ENCODE results near the gene ABCC10.

Gene ABCC10

GRCh38 chr6:43481075-43481474, 53.7 kb downstream of the ABCC10 start:
- no peak overlapping the region for H3K4me3 ChIP-seq (ENCODE audit: low read length)
- no peak for TF ChIP-seq ZNF274 (IDR thresholded peaks at IDR 0.05; ENCODE audit: low read depth, low read length)

- TF ChIP-seq ZNF274 (IDR thresholded peaks at IDR 0.05; ENCODE audit: low read depth, low read length) = no peak
- no peak overlapping the region for H3K4me3 ChIP-seq (ENCODE audit: low read length)
Observed at GRCh38 chr6:43481591-43482236, 54.4 kb downstream of the ABCC10 start.

- H3K4me3 ChIP-seq (ENCODE audit: low read length) = no peak overlapping the region
- no peak for TF ChIP-seq ZNF274 (IDR thresholded peaks at IDR 0.05; ENCODE audit: low read depth, low read length)
Observed at GRCh38 chr6:43488667-43489276, 61.4 kb downstream of the ABCC10 start.

GRCh38 chr6:43489277-43490072, 62.1 kb downstream of the ABCC10 start:
- H3K4me3 ChIP-seq (ENCODE audit: low read length) = no peak overlapping the region
- TF ChIP-seq ZNF274 (IDR thresholded peaks at IDR 0.05; ENCODE audit: low read depth, low read length) = no peak

GRCh38 chr6:43490523-43490939, 63.2 kb downstream of the ABCC10 start:
- no peak for TF ChIP-seq ZNF274 (IDR thresholded peaks at IDR 0.05; ENCODE audit: low read depth, low read length)
- no peak overlapping the region for H3K4me3 ChIP-seq (ENCODE audit: low read length)

- TF ChIP-seq ZNF274 (IDR thresholded peaks at IDR 0.05; ENCODE audit: low read depth, low read length) = no peak
- no peak overlapping the region for H3K4me3 ChIP-seq (ENCODE audit: low read length)
Observed at GRCh38 chr6:43491750-43492661, 64.7 kb downstream of the ABCC10 start.

GRCh38 chr6:43492673-43493072, 65.3 kb downstream of the ABCC10 start:
- no peak overlapping the region for H3K4me3 ChIP-seq (ENCODE audit: low read length)
- no peak for TF ChIP-seq ZNF274 (IDR thresholded peaks at IDR 0.05; ENCODE audit: low read depth, low read length)

- TF ChIP-seq ZNF274 (IDR thresholded peaks at IDR 0.05; ENCODE audit: low read depth, low read length) = no peak
Observed at GRCh38 chr6:43493230-43493629, 65.9 kb downstream of the ABCC10 start.

GRCh38 chr6:43493833-43494232, 66.5 kb downstream of the ABCC10 start:
- H3K4me3 ChIP-seq (ENCODE audit: low read length) = no peak overlapping the region
- no peak for TF ChIP-seq ZNF274 (IDR thresholded peaks at IDR 0.05; ENCODE audit: low read depth, low read length)

More at GRCh38 chr6:43493230-43493629, 65.9 kb downstream of the ABCC10 start:
- no peak overlapping the region for H3K4me3 ChIP-seq (ENCODE audit: low read length)

- no peak overlapping the region for H3K4me3 ChIP-seq (ENCODE audit: low read length)
- no peak for TF ChIP-seq ZNF274 (IDR thresholded peaks at IDR 0.05; ENCODE audit: low read depth, low read length)
Observed at GRCh38 chr6:43494321-43494720, 67.0 kb downstream of the ABCC10 start.

GRCh38 chr6:43494766-43495165, 67.4 kb downstream of the ABCC10 start:
- no peak overlapping the region for H3K4me3 ChIP-seq (ENCODE audit: low read length)
- no peak for TF ChIP-seq ZNF274 (IDR thresholded peaks at IDR 0.05; ENCODE audit: low read depth, low read length)

- TF ChIP-seq ZNF274 (IDR thresholded peaks at IDR 0.05; ENCODE audit: low read depth, low read length) = no peak
- H3K4me3 ChIP-seq (ENCODE audit: low read length) = no peak overlapping the region
Observed at GRCh38 chr6:43495409-43495941, 68.1 kb downstream of the ABCC10 start.

GRCh38 chr6:43496370-43497128, 69.2 kb downstream of the ABCC10 start:
- TF ChIP-seq ZNF274 (IDR thresholded peaks at IDR 0.05; ENCODE audit: low read depth, low read length) = no peak
- no peak overlapping the region for H3K4me3 ChIP-seq (ENCODE audit: low read length)

Data from GM08714 (cell line).